Neural cell (in vitro differentiated cells): ENCODE measurements around the gene NOL9. TPM values are rescaled to one million over a fixed set of nuclear protein-coding genes. Genes with fewer than 3 reads are reported as not detected.

ENCODE experiments used
- H2AFZ ChIP-seq: fragments of 200-600, 300-800 bp; sonication (generic), shearing (Covaris generic); 2 replicates; pipeline ENCODE4 v1.6.0; 2014; ENCODE audit warnings: low read depth, mild to moderate bottlenecking, antibody characterized with exemption, low read length, moderate library complexity
- H3F3A ChIP-seq: fragments of 200-600 bp; shearing (Covaris generic); 2 replicates; pipeline ENCODE4 v1.6.1; 2016; ENCODE audit warnings: mild to moderate bottlenecking, moderate library complexity, mixed read lengths, antibody characterized with exemption, low read length; ENCODE audit not compliant: insufficient read depth, poor library complexity, severe bottlenecking
- H3K27ac ChIP-seq: fragments of 200-600, 300-800 bp; sonication (generic), shearing (Covaris generic); 2 replicates; pipeline ENCODE4 v1.5.1; 2014; ENCODE audit warnings: mild to moderate bottlenecking, low read length, moderate library complexity
- H3K27me3 ChIP-seq: fragments of 300-800, 200-600 bp; sonication (generic), shearing (Covaris generic); 2 replicates; pipeline ENCODE4 v1.6.0; 2014; ENCODE audit warnings: mild to moderate bottlenecking, low read depth, low read length, moderate library complexity; ENCODE audit not compliant: insufficient read depth
- H3K36me3 ChIP-seq: fragments of 300-800, 200-600 bp; sonication (generic), shearing (Covaris generic); 2 replicates; pipeline ENCODE4 v1.5.1; 2014; ENCODE audit warnings: mild to moderate bottlenecking, antibody characterized with exemption, low read length, moderate library complexity; ENCODE audit not compliant: insufficient read depth
- H3K4me2 ChIP-seq: fragments of 300-800, 200-600 bp; sonication (generic), shearing (Covaris generic); 2 replicates; pipeline ENCODE4 v1.6.0; 2014; ENCODE audit warnings: mild to moderate bottlenecking, low read length
- H3K4me3 ChIP-seq: fragments of 300-800, 200-600 bp; sonication (generic), shearing (Covaris generic); 2 replicates; pipeline ENCODE4 v1.5.1; 2014; ENCODE audit warnings: mild to moderate bottlenecking, low read length, moderate library complexity
- H3K79me2 ChIP-seq: fragments of 200-600 bp; shearing (Covaris generic); replicated peaks from 2 replicates; pipeline ENCODE4 v1.6.0; 2014; ENCODE audit warnings: mild to moderate bottlenecking, low read length, moderate library complexity; ENCODE audit not compliant: insufficient read depth
- H3K9ac ChIP-seq: fragments of 300-800, 200-600 bp; sonication (generic), shearing (Covaris generic); 2 replicates; pipeline ENCODE4 v1.6.1; 2016; ENCODE audit warnings: mild to moderate bottlenecking, low read length, mixed read lengths
- H3K9me2 ChIP-seq: fragments of 200-600 bp; shearing (Covaris generic); 2 replicates; pipeline ENCODE4 v1.6.1; 2016; ENCODE audit warnings: mild to moderate bottlenecking, low read length, mixed read lengths; ENCODE audit not compliant: insufficient read depth
- H3K9me3 ChIP-seq: fragments of 200-600, 300-800 bp; sonication (generic), shearing (Covaris generic); 2 replicates; pipeline ENCODE4 v1.6.1; 2016; ENCODE audit warnings: mild to moderate bottlenecking, mixed run types, low read length, moderate library complexity, mixed read lengths
- H4K20me1 ChIP-seq: fragments of 200-600 bp; shearing (Covaris generic); 2 replicates; pipeline ENCODE4 v1.6.1; 2016; ENCODE audit warnings: mild to moderate bottlenecking, mixed run types; ENCODE audit not compliant: insufficient read depth
- CTCF ChIP-seq: fragments of 450-650 bp; IDR thresholded peaks from 2 replicates; pipeline ENCODE4 v1.5.1; 2014; ENCODE audit warnings: antibody characterized with exemption, mild to moderate bottlenecking, moderate library complexity; ENCODE audit not compliant: poor library complexity, severe bottlenecking
- EP300 ChIP-seq: fragments of 450-650 bp; conservative IDR thresholded peaks from 2 replicates; pipeline ENCODE4 v1.6.1; 2014; ENCODE audit warnings: antibody characterized with exemption, mild to moderate bottlenecking, moderate library complexity; ENCODE audit not compliant: poor library complexity, severe bottlenecking
- EZH2 ChIP-seq: fragments of 200-600, 300-800 bp; shearing (Covaris generic), sonication (generic); IDR thresholded peaks from 2 replicates; pipeline ENCODE4 v1.6.1; 2014; ENCODE audit warnings: antibody characterized with exemption, low read length, borderline replicate concordance, mild to moderate bottlenecking; ENCODE audit not compliant: insufficient read depth, poor library complexity, severe bottlenecking
- MXI1 ChIP-seq: fragments of 450-650 bp; conservative IDR thresholded peaks from 2 replicates; pipeline ENCODE4 v1.6.1; 2014; ENCODE audit warnings: antibody characterized with exemption, mild to moderate bottlenecking; ENCODE audit not compliant: poor library complexity, severe bottlenecking
- POLR2AphosphoS5 ChIP-seq: IDR thresholded peaks from 2 replicates; pipeline ENCODE4 v1.6.1; 2012
- RAD21 ChIP-seq: fragments of 450-650 bp; conservative IDR thresholded peaks from 2 replicates; pipeline ENCODE4 v1.6.1; 2014; ENCODE audit warnings: antibody characterized with exemption, mild to moderate bottlenecking, moderate library complexity
- REST ChIP-seq: IDR thresholded peaks from 2 replicates; pipeline ENCODE4 v1.6.1; 2012; ENCODE audit warnings: borderline replicate concordance
- SMC3 ChIP-seq: fragments of 450-650 bp; conservative IDR thresholded peaks from 2 replicates; pipeline ENCODE4 v1.6.1; 2014; ENCODE audit warnings: antibody characterized with exemption, mild to moderate bottlenecking, moderate library complexity; ENCODE audit not compliant: poor library complexity
- TAF1 ChIP-seq: IDR thresholded peaks from 2 replicates; pipeline ENCODE4 v1.6.1; 2012; ENCODE audit warnings: low read depth
- polyA plus RNA-seq: library from polyadenylated mRNA; depleted of rRNA; stranded (reverse); fragments of >200 nt; gene quantifications from 2 replicates; pipeline ENCODE4 v1.2.3, GENCODE V29; 2014

The NOL9 gene
- polyA plus RNA-seq, 1 donor from 2014 or later = 30.7 TPM

GRCh38 chr1:6588893-6589520, 34.7 kb upstream of the NOL9 start:
- no peaks in the 10 kb centered on the region for H4K20me1 ChIP-seq
- H3K79me2 ChIP-seq = no peaks in the 10 kb centered on the region
- no peaks in the 10 kb centered on the region for H3K36me3 ChIP-seq

GRCh38 chr1:6588128-6588892, 34.0 kb upstream of the NOL9 start:
- H3K4me3 ChIP-seq = no peak overlapping the region
- no peaks in the 10 kb centered on the region for H3K27me3 ChIP-seq
- no peaks in the 10 kb centered on the region for H3K79me2 ChIP-seq
- no peaks in the 10 kb centered on the region for H3K9me3 ChIP-seq
- no peaks in the 10 kb centered on the region for H3F3A ChIP-seq
- H3K9me2 ChIP-seq = no peaks in the 10 kb centered on the region
- H3K27ac ChIP-seq = no peak overlapping the region
- H2AFZ ChIP-seq = no peak overlapping the region
- H3K4me2 ChIP-seq = no peak overlapping the region
- H4K20me1 ChIP-seq = no peaks in the 10 kb centered on the region
- no peak overlapping the region for H3K9ac ChIP-seq
- H3K36me3 ChIP-seq = no peaks in the 10 kb centered on the region
- TF ChIP-seq TAF1 (no peak), RAD21 (no peak), EP300 (no peak), SMC3 (no peak), EZH2 (no peak), CTCF (no peak), MXI1 (no peak)

More at GRCh38 chr1:6588893-6589520, 34.7 kb upstream of the NOL9 start:
- no peaks in the 10 kb centered on the region for H3K27me3 ChIP-seq
- no peaks in the 10 kb centered on the region for H3F3A ChIP-seq
- H3K9me3 ChIP-seq = no peaks in the 10 kb centered on the region
- no peaks in the 10 kb centered on the region for H3K9me2 ChIP-seq
- no peak overlapping the region for H3K9ac ChIP-seq
- TF ChIP-seq EZH2 = no peak
- no peak for TF ChIP-seq REST
- TF ChIP-seq POLR2AphosphoS5 = no peak
- no peak for TF ChIP-seq RAD21
- no peak for TF ChIP-seq CTCF
- no peak overlapping the region for H3K27ac ChIP-seq
- H3K4me2 ChIP-seq = no peak overlapping the region
- no peak overlapping the region for H2AFZ ChIP-seq
- no peak overlapping the region for H3K4me3 ChIP-seq
